ENCODE measurements around the gene SRGAP2.
A peak's percentile ranks its signal among the peaks of the same experiment; 100 is the strongest.
"Not testable (repeated sequence)": the region's sequence is repeated elsewhere in the genome, so short reads cannot be mapped to it uniquely, and the experiment has no call there.

SRGAP2 gene

GRCh38 chr1:206183788-206184187 is 19.6 kb upstream of the SRGAP2 start:
- not testable (repeated sequence) for H3K27ac ChIP-seq; H3K36me3 ChIP-seq; H3K27me3 ChIP-seq (ENCODE audit: insufficient read depth, low read depth, severe bottlenecking); H3K9me3 ChIP-seq (ENCODE audit: severe bottlenecking); H3K4me3 ChIP-seq (ENCODE audit: low read depth, low read length); DNase-seq

- not testable (repeated sequence) for H3K27me3 ChIP-seq (ENCODE audit: insufficient read depth, low read depth, severe bottlenecking); DNase-seq; H3K27ac ChIP-seq; H3K36me3 ChIP-seq; H3K9me3 ChIP-seq (ENCODE audit: severe bottlenecking); H3K4me3 ChIP-seq (ENCODE audit: low read depth, low read length)
These were observed 17.6 kb upstream of the SRGAP2 start for GRCh38 chr1:206185778-206186177.

- not testable (repeated sequence) for H3K9me3 ChIP-seq (ENCODE audit: severe bottlenecking); H3K27ac ChIP-seq; H3K27me3 ChIP-seq (ENCODE audit: insufficient read depth, low read depth, severe bottlenecking); H3K36me3 ChIP-seq; DNase-seq; H3K4me3 ChIP-seq (ENCODE audit: low read depth, low read length)
These were observed 16.5 kb upstream of the SRGAP2 start for GRCh38 chr1:206186826-206187225.

- H3K36me3 ChIP-seq; H3K9me3 ChIP-seq (ENCODE audit: severe bottlenecking); H3K27me3 ChIP-seq (ENCODE audit: insufficient read depth, low read depth, severe bottlenecking); H3K27ac ChIP-seq; H3K4me3 ChIP-seq (ENCODE audit: low read depth, low read length); DNase-seq: not testable (repeated sequence)
These were observed 8.2 kb upstream of the SRGAP2 start for GRCh38 chr1:206195182-206195581.

GRCh38 chr1:206196748-206197424 is 6.5 kb upstream of the SRGAP2 start:
- not testable (repeated sequence) for H3K36me3 ChIP-seq; H3K4me3 ChIP-seq (ENCODE audit: low read depth, low read length); H3K27me3 ChIP-seq (ENCODE audit: insufficient read depth, low read depth, severe bottlenecking); H3K9me3 ChIP-seq (ENCODE audit: severe bottlenecking); H3K27ac ChIP-seq; DNase-seq

- H3K27me3 ChIP-seq (ENCODE audit: insufficient read depth, low read depth, severe bottlenecking); H3K9me3 ChIP-seq (ENCODE audit: severe bottlenecking); H3K27ac ChIP-seq; H3K36me3 ChIP-seq: not testable (repeated sequence)
- DNase-seq, result peak; percentile 100
- H3K4me3 ChIP-seq (ENCODE audit: low read depth, low read length), result peak within 1 kb of the TSS; percentile 63
These were observed 465 bp upstream of the SRGAP2 start, which contains the start of gene FAM72A for GRCh38 chr1:206202789-206203363. FAM72A (minus strand) TSS chr1:206202839; CDS start chr1:206202025, 814 bp downstream.

GRCh38 chr1:206204159-206204511 is 794 bp downstream of the SRGAP2 start:
- not testable (repeated sequence) for H3K9me3 ChIP-seq (ENCODE audit: severe bottlenecking); H3K36me3 ChIP-seq; H3K27me3 ChIP-seq (ENCODE audit: insufficient read depth, low read depth, severe bottlenecking); H3K27ac ChIP-seq; DNase-seq
- H3K4me3 ChIP-seq (ENCODE audit: low read depth, low read length), result peak overlapping the region; percentile 49

- peak; percentile 19 for DNase-seq
- not testable (repeated sequence) for H3K9me3 ChIP-seq (ENCODE audit: severe bottlenecking); H3K27ac ChIP-seq; H3K36me3 ChIP-seq; H3K27me3 ChIP-seq (ENCODE audit: insufficient read depth, low read depth, severe bottlenecking)
- peak overlapping the region; percentile 58 for H3K4me3 ChIP-seq (ENCODE audit: low read depth, low read length)
These were observed 1.5 kb downstream of the SRGAP2 start for GRCh38 chr1:206204871-206205270.

GRCh38 chr1:206205569-206205968 is 2.2 kb downstream of the SRGAP2 start:
- not testable (repeated sequence) for H3K36me3 ChIP-seq; H3K27me3 ChIP-seq (ENCODE audit: insufficient read depth, low read depth, severe bottlenecking); H3K9me3 ChIP-seq (ENCODE audit: severe bottlenecking); H3K27ac ChIP-seq
- H3K4me3 ChIP-seq (ENCODE audit: low read depth, low read length), result peak overlapping the region; percentile 25; the same call in 1 of the 2 replicates
- peak; percentile 30 for DNase-seq

- not testable (repeated sequence) for H3K27me3 ChIP-seq (ENCODE audit: insufficient read depth, low read depth, severe bottlenecking); H3K4me3 ChIP-seq (ENCODE audit: low read depth, low read length); H3K36me3 ChIP-seq; H3K9me3 ChIP-seq (ENCODE audit: severe bottlenecking); DNase-seq; H3K27ac ChIP-seq
These were observed 7.5 kb downstream of the SRGAP2 start for GRCh38 chr1:206210802-206211201.

- H3K36me3 ChIP-seq; H3K27ac ChIP-seq; DNase-seq; H3K4me3 ChIP-seq (ENCODE audit: low read depth, low read length); H3K9me3 ChIP-seq (ENCODE audit: severe bottlenecking); H3K27me3 ChIP-seq (ENCODE audit: insufficient read depth, low read depth, severe bottlenecking): not testable (repeated sequence)
These were observed 12.5 kb downstream of the SRGAP2 start for GRCh38 chr1:206215600-206216392.

GRCh38 chr1:206218285-206218684 is 14.9 kb downstream of the SRGAP2 start:
- H3K4me3 ChIP-seq (ENCODE audit: low read depth, low read length); H3K27ac ChIP-seq; H3K27me3 ChIP-seq (ENCODE audit: insufficient read depth, low read depth, severe bottlenecking); DNase-seq; H3K36me3 ChIP-seq; H3K9me3 ChIP-seq (ENCODE audit: severe bottlenecking): not testable (repeated sequence)

- not testable (repeated sequence) for H3K27me3 ChIP-seq (ENCODE audit: insufficient read depth, low read depth, severe bottlenecking); H3K9me3 ChIP-seq (ENCODE audit: severe bottlenecking); H3K27ac ChIP-seq; H3K36me3 ChIP-seq; DNase-seq; H3K4me3 ChIP-seq (ENCODE audit: low read depth, low read length)
These were observed 15.4 kb downstream of the SRGAP2 start for GRCh38 chr1:206218765-206219164.

GRCh38 chr1:206219514-206220331 is 16.4 kb downstream of the SRGAP2 start:
- not testable (repeated sequence) for H3K4me3 ChIP-seq (ENCODE audit: low read depth, low read length); H3K27me3 ChIP-seq (ENCODE audit: insufficient read depth, low read depth, severe bottlenecking); DNase-seq; H3K9me3 ChIP-seq (ENCODE audit: severe bottlenecking); H3K27ac ChIP-seq; H3K36me3 ChIP-seq

Measured in WERI-Rb-1 (cell line).